Erythroblast (primary cell): ENCODE measurements around the gene BEST1.

Experiments
- DNase-seq, 2 experiments: peaks; one replicate each; lab custom pipeline; 2025; lab: John Stamatoyannopoulos, UW
- GATA1 ChIP-seq: IDR thresholded peaks from 2 replicates; pipeline ENCODE4 v1.6.1; 2011; ENCODE audit warnings: low read depth, mild to moderate bottlenecking, control low read depth, low read length, moderate library complexity
- POLR2A ChIP-seq: IDR thresholded peaks from 2 replicates; pipeline ENCODE4 v1.6.1; 2011; ENCODE audit warnings: mild to moderate bottlenecking, low read length

Gene BEST1

DNA sequence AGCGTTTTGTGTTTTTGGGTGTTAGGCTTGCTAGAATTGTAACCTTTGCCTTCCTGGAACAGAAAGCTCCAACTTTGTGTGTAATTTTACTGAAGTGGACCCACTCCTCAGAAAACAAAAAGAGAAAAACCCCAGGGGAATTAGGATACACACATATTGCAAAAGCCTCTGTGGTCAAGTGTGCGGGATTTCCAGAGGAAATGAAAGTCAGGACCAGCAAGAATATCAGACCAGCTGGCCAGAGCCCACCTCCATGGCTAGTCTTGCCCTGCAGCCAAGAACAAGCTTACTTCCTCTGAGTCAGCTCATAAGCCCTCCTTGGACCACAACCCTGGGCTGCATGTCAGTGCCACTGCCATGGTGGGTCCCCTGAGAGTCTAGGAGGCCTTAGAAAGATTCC is 54.3 kb downstream of the BEST1 start:
- no peak for DNase-seq
- no peak for TF ChIP-seq POLR2A
- no peak for TF ChIP-seq GATA1

DNA sequence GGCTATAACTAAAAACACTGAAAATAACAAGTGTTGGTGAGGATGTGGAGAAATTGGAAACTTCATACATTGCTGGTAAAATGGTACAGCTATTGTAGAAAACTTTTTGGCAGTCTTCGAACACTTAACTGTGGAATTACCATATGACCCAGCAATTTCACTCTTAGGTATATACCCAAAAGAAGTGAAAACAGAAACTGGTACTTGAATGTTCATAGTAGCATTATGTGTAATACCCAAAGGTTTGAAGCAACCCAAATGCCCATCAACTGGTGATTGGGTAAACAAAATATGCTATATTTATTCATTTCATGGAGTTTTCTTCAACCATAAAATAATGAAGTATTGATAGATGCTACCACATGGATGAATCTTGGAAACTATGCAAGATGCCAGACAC is 58.0 kb downstream of the BEST1 start:
- no peak for DNase-seq
- no peak for TF ChIP-seq POLR2A
- no peak for TF ChIP-seq GATA1

GRCh38 chr11:62010935-62011528 is 60.9 kb downstream of the BEST1 start:
- no peak for DNase-seq
- TF ChIP-seq GATA1, result no peak
- no peak for TF ChIP-seq POLR2A

GRCh38 chr11:62011881-62012280 is 61.7 kb downstream of the BEST1 start:
- DNase-seq, result no peak
- no peak for TF ChIP-seq POLR2A

DNA sequence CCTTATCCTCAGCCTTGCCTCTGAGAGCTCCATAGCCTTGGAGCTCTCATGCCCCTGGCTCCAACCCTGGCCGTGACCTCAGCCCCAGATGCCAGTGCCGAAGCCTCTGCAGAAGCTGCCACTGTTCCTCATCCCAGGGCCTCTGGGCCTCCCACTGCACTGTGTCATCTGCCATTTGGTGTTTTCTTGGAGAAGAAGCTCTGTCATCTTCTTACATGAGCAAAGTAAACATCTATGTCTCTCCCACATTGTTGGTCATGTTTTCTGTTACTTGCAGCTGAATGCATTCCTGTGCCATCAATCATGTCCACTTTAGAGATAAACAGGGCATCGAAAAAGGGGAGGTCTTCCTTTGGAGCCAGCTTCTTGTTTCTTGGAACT is 62.3 kb downstream of the BEST1 start:
- DNase-seq, result no peak
- TF ChIP-seq POLR2A, result no peak
- TF ChIP-seq GATA1, result no peak

DNA sequence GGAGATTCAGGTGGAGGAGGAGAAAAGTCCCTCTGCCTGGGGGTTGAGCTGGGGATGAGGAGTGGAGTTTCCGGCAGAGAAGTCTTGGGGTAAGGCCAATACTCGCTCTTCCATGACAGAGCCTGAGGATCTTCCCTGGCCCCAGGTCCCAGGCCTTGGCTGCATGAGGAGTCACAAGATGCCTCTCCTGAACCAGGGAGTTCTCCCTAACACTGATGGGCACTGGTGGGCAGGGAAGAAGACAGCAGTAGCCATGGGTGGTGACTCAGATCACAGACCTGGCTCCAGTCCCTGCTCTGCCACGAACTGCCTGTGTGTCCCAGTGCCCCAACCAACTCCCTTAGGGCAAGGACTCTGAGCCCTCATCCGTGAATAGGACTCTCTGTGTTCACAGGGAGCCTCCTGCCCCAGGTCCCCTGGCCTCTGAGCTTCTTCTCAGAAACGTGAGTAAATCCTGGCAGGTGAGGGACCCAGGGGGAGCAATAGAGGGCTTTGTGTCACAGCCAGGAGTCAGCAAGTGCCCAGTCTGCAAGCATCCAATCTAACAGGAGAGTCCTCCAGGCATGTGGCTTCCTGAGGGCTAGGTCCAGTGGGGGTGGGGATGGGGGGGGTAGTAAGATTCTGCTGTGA is 62.8 kb downstream of the BEST1 start:
- DNase-seq, result no peak
- TF ChIP-seq GATA1, result no peak
- TF ChIP-seq POLR2A, result no peak
